Left kidney (tissue), 8 donors: ENCODE measurements around the gene SSX2IP. TPM values are rescaled to one million over a fixed set of nuclear protein-coding genes. Genes with fewer than 3 reads are reported as not detected.
A peak's percentile ranks its signal among the peaks of the same experiment; 100 is the strongest.
"Not testable (repeated sequence)": the region's sequence is repeated elsewhere in the genome, so short reads cannot be mapped to it uniquely, and the experiment has no call there.

Experiments
- DNase-seq: peaks from one replicate; pipeline ENCODE4 v3.0.0-alpha.2; 2013
- long read RNA-seq, 8 donors: transcript quantifications; one replicate each; lab custom pipeline, GENCODE V29; 2026
- polyA plus RNA-seq: library from polyadenylated mRNA; unstranded; fragments of 120-200 nt; gene quantifications from one replicate; pipeline ENCODE4 v1.2.1, GENCODE V29; 2013; ENCODE audit not compliant: insufficient read length

Gene SSX2IP
- 48.5 TPM for polyA plus RNA-seq
- long read RNA-seq, donor 1, full-length matches to known transcripts: 4 of 4 reads
- long read RNA-seq, donor 1, partial matches to known transcripts: 0 of 4 reads
- long read RNA-seq, donor 1, other reads (novel, unspliced or antisense): 0 of 4 reads
- long read RNA-seq, donor 2, full-length matches to known transcripts: 2 of 7 reads
- long read RNA-seq, donor 2, partial matches to known transcripts: 5 of 7 reads
- long read RNA-seq, donor 2, other reads (novel, unspliced or antisense): 0 of 7 reads
- long read RNA-seq, donor 3, partial matches to known transcripts: 0 of 1 reads
- long read RNA-seq, donor 3, other reads (novel, unspliced or antisense): 0 of 1 reads
- long read RNA-seq, donor 4: 0 reads
- long read RNA-seq, donor 5, full-length matches to known transcripts: 2 of 10 reads
- long read RNA-seq, donor 5, partial matches to known transcripts: 8 of 10 reads
- long read RNA-seq, donor 5, other reads (novel, unspliced or antisense): 0 of 10 reads
- long read RNA-seq, donor 6, partial matches to known transcripts: 0 of 1 reads
- long read RNA-seq, donor 6, other reads (novel, unspliced or antisense): 0 of 1 reads
- long read RNA-seq, donor 7, full-length matches to known transcripts: 3 of 8 reads
- long read RNA-seq, donor 7, partial matches to known transcripts: 5 of 8 reads
- long read RNA-seq, donor 7, other reads (novel, unspliced or antisense): 0 of 8 reads
- long read RNA-seq, donor 8, full-length matches to known transcripts: 1 of 1 reads
- long read RNA-seq, donor 8, partial matches to known transcripts: 0 of 1 reads
- long read RNA-seq, donor 8, other reads (novel, unspliced or antisense): 0 of 1 reads

DNA sequence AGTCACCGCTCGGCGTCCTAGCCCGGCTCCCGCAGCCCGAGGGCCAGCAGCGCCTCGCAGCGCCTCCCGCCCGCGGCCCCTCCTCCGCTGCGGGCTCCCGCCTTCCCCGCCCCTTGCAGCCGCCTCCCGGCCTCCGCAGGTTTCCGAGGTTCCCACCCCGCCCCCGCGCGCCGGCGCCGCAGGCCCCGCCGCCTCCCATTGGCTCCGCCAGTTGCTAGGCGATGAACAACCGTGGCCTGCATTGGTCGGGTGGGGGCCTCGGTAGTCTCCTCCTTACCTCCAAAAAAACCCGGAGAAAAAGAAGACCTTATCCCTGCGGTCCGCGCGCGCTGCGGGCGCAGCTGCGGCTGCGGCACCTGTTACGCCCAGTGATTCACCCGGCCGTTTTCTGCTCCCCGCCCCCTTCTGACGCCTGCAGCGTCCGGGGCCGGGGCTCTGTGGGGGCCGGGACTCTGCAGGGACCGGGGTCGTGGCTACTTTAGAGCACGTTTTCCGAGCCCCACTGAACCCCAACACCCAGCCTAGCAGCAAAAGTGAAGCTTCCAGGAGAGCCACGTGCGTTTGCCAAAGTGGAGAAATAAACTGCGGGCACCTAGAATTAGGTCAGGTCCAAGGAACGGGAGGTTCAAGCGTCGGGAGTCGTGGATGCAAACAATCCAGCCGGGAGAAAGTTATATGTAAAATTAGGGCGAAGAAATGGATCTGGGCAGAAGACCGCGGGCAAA is at the start of gene SSX2IP:
Gene SSX2IP (minus strand): TSS at position 65 of the 725 bp plus-strand sequence. CDS start 19,242 bp downstream, outside the sequence.
- peak; percentile 96 for DNase-seq

GRCh38 chr1:84738237-84738636 is 48.0 kb upstream of the SSX2IP start:
- DNase-seq: no peak

- no peak for DNase-seq
These were observed 47.3 kb upstream of the SSX2IP start for GRCh38 chr1:84737590-84737989.

GRCh38 chr1:84736944-84737343 is 46.7 kb upstream of the SSX2IP start:
- no peak for DNase-seq

DNA sequence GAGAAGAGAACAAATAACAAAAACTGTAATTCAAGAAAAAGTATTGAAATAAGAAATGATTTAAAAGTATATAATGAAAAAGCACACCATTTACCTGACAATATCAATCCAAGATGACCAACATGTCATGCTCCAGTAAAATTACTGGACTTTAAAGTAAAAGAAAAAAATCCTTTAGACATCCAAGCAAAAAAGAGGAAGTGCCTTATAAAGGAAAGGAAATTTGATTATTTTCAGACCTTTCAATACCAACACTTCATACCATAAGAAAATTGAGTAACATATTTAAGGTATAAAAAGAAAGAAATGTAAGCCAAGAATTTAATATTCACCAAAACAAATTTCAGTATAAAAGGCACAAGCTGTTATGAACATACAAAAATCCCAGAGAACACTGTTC is 46.2 kb upstream of the SSX2IP start:
- no peak for DNase-seq

DNA sequence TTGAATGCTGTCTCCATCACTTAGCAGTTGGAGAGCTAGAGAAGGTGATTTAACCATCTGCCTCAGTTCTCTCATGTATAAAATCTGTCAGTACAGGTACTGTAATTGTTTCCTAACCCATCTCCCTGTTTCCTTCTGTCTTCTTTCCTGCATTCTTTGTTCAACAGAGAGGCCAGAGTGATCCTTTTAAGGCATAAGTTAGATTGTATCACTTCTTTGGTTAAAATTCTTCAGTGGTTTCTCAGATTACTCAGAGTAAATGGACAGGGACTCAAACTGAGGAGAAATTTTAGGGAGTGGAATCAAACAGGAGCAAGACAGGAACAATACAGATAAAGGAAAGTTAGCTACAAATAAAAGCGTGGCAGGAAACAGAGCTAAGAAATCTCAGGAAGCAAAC is 45.2 kb upstream of the SSX2IP start:
- no peak for DNase-seq

DNA sequence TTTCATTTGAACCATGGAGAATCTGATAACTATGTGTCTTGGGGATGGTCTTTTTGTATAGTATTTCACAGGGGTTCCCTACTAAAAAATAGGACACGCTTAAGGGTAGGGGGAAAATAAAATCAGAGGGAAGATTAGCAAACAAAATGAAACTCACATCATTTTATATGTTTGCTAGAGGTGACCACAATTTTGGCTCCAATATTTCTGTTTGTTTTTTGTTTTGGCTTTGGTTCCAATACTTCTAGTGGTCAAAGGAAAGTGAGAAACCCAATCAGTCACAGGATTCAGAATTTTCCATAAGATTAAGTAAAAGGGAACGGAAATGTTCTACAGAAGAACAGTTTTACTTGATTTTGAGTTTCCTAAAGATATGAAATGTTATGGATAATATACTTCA is 42.3 kb upstream of the SSX2IP start:
- DNase-seq: no peak

- DNase-seq: no peak
These were observed 41.3 kb upstream of the SSX2IP start for GRCh38 chr1:84731519-84731918.

DNA sequence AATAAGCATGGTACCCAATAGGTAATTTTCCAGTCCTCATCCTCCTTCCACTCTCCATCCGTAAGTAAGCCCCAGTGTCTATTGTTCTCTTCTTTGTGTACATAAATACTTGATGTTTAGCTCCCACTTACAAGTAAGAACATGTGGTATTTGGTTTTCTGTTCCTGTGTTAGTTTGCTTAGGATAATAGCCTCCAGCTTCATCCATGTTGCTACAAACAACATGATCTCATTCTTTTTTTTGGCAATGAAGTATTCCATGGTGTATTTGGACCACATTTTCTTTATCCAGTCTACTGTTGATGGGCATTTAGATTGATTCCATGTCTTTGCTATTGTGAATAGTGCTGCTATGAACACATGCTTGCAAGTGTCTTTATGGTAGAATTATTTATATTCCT is 37.5 kb upstream of the SSX2IP start:
- not testable (repeated sequence) for DNase-seq

GRCh38 chr1:84726593-84727499 is 36.6 kb upstream of the SSX2IP start:
- DNase-seq: no peak

- no peak for DNase-seq
These were observed 34.0 kb upstream of the SSX2IP start for GRCh38 chr1:84724128-84724860.

DNA sequence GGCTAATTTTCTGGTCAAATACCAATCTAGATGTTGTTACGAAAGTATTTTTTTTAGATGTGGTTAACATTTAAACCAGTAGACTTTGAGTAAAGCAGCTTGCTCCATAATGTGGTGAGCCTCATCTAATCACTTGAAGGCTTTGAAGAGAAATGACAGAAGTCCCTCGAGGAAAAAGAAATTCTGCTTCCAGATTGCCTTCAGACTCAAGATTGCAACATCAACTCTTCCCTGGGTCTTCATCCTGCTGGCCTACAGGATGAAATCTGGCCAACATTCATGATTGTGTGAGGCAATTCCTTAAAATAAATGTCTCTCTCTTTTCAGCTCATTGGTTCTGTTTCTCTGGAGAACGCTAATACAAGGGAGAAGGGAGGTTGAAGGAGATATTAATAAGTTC is 32.5 kb upstream of the SSX2IP start:
- no peak for DNase-seq

DNA sequence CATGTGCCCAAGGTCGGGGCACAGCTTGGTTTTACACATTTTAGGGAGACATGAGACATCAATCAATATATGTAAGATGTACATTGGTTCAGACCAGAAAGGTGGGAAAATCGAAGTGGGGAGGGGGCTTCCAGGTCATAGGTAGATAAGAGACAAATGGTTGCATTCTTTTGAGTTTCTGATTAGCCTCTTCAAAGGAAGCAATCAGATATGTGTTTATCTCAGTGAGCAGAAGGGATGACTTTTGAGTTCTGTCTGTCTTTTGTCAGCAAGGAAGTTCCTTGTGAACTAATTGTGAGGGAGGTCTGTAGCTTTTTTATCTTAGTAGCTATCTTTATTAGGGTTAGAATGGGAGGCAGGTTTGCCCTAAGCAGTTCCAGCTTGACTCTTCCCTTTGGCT is 31.6 kb upstream of the SSX2IP start:
- DNase-seq: not testable (repeated sequence)

- no peak for DNase-seq
These were observed 30.9 kb upstream of the SSX2IP start for GRCh38 chr1:84721152-84721551.

DNA sequence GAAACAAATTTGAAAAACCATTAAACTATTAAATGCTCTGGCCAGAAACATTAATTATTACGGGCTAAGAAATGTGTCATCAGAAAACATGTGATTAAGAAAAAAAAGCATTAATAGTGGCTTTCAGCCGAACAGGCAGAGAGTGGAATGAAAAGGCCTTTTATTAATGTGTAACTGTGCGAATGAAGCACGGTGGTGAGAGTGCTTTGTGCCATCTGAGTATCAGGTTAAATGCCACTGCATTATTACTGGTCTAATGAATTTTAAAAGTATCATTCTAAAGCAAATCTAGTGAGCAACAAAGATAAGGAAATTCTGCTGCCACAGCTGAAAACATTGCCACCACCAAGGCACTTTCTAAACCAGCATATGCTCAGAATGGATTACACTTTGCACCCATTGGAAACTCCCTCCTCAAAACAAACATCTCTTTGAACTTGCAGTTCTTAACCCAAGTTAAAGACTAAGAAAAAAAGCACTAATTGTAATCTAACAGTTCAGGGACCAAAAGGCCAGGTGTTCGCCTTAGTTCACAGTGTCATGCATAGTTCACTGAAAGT is 30.0 kb upstream of the SSX2IP start:
- DNase-seq: no peak

DNA sequence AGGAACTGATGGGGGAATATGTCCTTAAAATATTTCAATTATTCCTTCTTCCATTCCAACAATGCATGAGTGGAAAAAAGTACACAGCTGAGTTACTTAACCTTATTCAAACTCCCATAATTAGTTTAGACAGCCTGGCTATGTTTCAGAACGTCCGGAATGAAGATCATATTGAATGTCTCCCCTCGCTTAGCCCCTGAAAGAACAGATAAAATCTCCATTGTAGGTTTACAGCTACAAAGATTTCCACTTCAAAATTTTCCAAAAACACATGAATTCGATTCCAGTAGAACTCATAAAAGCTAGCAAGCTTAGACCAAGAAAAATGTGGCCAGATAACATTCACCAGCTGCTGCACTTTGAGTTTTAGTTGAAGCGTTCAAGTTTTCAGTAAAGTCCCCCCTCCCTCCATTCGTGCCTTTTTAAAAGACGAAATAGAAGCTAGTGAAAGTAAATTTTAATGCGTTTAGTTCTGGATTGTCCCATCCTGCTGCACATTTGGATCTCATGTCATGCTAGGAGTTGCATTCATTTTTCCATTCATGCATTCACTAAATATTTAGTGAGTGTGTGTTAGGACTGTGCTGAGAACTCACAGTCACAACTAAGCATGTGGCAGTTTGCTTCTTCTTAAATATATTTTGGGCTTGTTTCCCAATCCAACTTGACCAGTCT is 29.4 kb upstream of the SSX2IP start:
- DNase-seq: peak; percentile 53

DNA sequence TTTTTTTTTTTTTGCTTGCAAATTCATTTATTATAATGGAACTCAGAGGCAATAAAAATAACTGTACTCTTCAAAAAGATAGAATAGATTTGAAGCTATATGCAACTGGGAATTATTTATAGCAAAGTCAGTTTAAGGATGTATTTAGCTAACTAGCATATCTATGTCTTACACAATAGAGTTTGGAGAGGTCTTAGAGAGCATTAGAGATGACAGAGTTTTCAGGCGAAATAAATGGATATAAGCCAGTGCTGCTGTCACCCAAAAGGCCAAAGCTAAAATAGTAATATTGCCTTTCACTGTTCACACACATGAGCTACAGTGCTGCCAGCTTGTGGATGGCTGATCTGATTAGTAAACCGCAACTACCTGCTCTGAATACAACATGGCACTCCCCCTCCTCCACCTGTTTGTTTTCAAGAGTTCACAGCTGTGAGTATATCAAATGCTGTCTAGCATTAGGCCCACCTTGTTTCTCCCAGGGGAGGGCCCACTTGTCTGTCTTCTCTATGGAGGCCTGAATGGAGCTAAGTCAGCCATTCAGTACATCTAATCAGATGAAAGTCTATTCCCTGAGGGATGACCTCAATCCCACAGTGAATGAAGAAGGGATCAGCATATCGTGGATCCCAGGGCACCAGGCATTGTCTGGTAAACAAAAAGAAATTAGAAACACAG is 25.2 kb upstream of the SSX2IP start:
- DNase-seq: no peak

- no peak for DNase-seq
These were observed 22.1 kb upstream of the SSX2IP start for GRCh38 chr1:84712276-84712874.

DNA sequence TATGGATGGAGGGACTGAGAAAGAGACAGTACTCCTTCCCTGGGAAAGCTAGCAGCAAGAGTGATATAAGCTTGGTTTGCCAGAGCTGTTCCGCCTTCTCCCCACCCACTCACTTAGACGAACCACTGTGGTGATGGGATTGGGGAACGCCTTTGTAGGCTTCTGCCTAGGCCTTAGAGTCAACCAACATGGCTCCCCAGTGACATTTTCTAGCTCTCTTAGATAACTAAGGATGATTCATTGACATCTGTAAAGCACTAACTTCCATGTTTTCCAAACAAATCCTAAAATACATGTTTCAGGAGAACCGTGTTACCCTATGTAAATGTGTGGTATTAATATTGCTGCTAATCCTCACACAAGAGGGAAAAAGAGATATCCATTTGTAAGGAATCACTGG is 21.6 kb upstream of the SSX2IP start:
- no peak for DNase-seq
